D341Med (cell line): Measurements from ENCODE around the gene RAB42.
"Not testable (repeated sequence)": the region's sequence is repeated elsewhere in the genome, so short reads cannot be mapped to it uniquely, and the experiment has no call there.

Experiments used
- DNase-seq: peaks from one replicate; pipeline ENCODE4 v3.0.0; 2012; ENCODE audit warnings: low spot score

Gene RAB42

DNA sequence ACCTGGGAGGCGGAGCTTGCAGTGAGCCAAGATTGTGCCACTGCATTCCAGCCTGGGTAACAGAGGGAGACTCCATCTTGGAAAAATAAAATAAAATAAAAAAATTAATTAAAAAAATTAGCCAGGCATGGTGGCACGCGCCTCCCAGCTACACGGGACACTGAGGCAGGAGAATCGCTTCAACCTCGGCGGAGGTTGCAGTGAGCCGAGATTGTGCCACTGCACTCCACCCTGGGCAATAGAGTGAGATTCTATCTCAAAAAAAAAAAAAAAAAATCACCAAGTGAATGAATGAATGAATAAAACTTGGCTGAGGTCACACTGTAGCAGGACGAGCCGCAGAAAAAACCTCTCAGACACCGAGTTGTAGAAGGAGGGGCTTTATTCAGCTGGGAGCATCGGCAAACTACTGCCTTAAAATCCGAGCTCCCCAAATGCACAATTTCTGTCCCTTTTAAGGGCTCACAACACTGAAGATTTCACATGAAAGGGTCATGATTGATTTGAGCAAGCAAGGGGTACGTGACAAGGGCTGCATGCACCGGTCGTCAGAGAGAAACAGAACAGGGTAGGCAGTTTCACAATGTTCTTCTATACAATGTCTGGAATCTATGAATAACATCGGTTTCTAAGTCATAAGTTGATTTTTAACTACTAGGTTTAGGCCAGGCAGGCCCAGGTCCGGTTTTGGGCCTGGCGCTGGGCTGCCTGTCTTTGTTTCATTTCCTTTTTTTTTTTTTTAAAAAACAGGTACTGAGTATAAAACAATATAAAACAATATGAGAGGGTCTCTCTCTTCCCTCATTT is 5.3 kb upstream of the RAB42 start:
- not testable (repeated sequence) for DNase-seq

DNA sequence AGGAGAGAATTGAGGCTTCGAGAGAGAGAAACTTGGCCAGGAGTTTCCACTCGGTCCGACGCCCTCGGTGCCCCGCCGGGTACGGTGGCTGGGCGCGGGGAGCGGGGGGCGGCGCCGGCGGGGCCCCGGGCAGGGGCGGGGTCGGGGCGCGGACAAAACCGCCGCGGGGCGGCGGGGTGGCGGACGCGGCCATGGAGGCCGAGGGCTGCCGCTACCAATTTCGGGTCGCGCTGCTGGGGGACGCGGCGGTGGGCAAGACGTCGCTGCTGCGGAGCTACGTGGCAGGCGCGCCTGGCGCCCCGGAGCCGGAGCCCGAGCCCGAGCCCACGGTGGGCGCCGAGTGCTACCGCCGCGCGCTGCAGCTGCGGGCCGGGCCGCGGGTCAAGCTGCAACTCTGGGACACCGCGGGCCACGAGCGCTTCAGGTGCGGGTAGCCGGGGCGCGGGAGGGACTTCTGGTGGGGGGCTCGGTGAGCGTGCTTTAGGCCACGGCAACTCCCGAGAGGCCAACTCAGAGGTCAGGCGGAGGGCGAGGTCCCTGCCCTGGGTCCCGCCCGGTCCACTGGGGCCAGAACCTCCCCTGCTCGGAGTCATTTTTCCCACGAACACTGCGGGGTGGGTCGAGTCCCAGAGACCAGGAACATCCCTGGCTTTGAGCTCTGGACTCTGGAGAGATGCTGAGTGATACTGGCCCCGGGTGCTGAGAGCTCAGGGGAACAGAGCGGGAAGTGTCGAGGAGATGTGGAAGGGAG is 431 bp downstream of the RAB42 start:
- DNase-seq, result no peak

DNA sequence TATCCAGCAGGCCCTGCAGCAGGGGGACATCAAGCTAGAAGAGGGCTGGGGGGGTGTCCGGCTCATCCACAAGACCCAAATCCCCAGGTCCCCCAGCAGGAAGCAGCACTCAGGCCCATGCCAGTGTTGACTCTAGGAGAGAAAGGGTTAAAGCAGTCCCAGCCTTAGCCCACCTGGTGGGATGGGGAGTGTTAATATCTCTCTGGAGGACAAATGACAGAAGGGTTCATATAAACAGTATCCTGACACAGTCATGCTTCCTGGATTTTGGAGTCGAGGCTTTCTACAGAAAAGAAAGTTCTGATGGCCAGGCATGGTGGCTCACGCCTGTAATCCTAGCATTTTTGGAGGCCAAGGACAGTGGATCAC is 1.9 kb downstream of the RAB42 start:
- not testable (repeated sequence) for DNase-seq

DNA sequence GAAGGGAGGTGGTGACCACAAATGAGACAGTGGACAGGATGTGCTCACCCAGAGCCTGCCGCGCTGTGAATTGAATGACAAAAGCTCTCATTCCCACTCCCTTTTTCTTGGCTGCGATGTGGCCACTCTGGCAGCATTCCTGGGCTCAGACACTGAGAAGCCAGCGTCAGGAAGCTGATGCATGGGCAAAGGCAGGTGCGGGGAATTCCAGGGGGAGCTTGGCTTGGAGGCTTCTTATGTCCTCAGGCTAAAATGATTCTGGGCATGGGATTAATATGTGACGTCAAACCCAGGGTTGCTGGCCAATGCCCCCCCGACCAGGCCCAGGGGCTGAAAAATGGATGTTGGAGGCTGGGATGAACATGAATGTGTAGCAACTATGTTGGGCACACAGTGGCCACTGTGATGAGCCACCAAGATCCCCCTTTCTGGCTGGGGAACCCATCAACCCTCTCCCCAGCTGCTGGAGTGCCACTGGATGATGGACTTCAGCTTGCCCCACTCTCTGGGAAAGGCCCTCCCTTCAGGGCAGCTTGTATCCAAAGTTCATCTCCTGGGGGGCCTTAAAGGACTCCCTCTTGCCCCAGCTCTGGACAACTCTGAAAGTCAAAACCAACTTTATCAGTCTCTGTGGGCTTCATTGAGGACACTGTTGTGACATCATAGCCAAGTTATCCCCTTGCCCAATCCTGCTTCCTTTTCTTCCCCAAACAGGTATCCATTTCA is 2.8 kb downstream of the RAB42 start:
- DNase-seq, result not testable (repeated sequence)

DNA sequence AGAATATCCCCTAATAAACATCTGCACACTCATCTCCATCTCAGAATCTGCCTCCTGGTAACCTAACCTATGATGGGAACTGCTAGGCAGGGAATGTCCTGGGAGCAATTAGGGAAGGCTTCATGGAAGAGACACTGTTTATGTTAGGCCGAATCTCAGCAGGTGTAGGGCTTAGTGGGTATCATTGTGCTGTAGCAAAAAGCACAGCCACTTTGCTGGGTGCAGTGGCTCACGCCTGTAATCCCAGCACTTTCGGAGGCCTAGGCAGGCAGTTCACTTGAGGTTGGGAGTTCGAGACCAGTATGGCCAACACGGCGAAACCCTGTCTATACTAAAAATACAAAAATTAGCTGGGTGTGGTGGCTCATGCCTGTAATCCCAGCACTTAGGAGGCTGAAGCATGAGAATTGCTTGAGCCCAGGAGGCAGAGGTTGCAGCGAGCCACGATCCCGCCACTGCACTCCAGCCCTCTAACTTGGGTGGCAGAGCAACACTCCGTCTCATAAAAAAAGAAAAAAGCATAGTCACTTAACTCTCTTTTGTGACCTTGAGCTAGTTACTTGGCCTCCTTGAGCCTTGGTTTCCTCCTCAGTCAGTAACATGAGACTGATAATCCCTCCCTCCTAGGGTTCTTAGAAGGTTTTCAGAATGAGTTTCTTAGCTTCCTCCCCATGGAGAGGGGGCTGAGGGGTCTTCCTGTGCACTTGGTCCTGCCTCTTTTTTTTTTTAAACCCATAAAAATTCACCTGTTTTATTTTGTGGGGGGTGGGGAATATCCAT is 3.5 kb downstream of the RAB42 start:
- no peak for DNase-seq

DNA sequence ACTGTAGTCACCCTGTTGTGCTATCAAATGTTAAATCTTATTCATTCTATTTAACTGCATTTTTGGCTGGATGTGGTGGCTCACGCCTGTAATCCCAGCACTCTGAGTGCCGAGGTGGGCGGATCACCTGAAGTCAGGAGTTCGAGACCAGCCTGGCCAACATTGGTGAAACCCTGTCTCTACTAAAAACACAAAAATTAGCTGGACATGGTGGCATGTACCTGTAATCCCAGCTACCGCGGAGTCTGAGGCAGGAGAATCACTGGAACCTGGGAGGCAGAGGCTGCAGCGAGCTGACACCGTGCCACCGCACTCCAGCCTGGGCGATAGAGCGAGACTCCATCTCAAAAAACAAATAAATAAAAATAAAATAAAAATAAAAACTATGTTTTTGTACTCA is 4.2 kb downstream of the RAB42 start:
- DNase-seq, result not testable (repeated sequence)

DNA sequence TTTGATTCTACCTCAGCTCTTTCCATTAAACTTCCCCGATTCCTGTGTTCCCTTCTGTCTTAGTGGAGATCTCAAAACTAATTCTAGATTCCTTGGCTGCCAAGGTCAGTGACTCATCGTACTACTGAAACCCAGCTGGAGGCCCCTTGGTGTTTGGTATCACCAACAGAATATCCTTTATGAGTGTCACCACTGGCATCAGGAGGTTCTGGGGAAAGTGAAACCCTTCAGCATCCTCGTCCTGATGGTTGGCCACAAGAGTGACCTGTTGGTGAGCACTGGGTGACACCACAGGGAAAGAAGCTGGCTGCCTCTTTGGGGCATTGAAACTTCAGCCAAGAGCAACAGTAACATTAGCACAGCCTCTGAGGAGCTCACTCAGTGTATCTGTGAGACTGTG is 9.6 kb downstream of the RAB42 start:
- DNase-seq, result no peak

DNA sequence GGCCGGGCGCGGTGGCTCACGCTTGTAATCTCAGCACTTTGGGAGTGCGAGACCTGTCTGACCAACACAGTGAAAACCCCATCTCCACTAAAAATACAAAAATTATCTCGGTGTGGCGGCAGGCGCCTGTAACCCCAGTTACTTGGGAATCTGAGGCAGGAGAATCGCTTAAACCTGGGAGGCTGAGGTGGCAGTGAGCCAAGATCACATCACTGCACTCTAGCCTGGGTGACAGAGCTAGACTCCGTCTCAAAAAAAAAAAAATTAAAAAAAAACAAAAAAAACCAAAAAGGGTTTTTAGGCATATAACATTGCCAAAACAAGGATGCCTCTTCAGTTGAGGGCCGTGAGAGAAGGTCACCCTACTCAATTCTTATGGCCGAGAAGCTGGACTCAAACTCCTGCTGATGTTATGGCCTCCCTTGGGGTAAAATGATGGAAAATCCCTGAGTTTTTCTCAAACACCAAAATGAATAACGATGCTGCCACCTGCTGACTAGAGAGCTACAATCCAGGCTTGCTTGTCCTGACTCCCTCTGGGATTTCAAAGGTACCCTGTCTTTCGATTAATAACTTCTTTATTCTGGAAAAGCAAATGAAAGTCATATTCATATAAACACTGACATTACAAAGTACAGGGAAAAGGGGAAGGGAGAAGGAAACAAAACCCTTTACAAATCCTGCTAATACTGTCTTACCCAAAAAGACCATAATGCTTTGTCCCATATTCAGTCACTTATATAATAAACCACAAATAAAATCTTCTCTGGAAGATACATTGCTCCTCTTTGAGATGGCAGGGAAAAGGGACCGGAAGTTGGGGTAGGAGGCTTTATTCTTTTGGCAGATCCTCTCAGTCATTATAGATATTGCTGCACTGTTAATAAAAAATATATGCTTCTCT is 10.7 kb downstream of the RAB42 start:
- DNase-seq, result peak; percentile 70

DNA sequence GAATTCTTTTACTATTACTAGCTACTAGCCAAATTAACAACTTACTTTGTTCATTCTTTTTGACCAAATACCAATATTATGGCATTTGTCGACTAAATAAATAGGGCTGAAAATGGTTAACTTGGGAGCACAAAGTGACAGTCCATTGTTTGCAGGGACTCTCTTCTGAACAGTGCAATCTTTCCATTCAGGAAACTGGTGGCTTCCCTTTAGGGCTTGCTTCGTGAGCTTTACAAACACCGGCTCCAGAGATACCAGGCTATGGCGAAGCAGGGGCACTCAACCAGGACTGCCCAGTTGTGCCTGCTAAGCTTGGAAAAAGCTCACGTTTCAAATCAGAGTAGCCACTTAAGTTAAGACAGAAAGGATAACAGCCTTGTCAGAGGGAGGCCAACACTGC is 12.3 kb downstream of the RAB42 start:
- no peak for DNase-seq

DNA sequence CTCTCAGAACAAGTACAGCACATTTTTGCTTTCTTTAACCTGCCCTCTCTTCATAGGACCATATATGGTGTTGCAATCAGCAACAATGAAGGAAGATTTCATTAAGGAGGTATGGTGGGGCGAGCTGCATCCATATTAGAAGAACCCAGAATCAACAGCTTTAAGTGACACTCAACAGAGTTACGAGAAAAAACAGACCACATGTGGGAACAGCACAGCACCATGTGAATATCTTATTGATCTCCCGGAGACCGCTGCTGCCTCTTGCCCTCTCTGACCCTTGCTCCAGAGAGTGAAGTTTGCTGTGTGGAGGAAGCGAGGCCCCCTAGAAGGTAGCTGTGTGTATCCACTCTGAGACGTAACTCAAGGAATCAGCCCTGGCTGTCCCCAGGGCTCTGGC is 12.9 kb downstream of the RAB42 start:
- DNase-seq, result no peak

DNA sequence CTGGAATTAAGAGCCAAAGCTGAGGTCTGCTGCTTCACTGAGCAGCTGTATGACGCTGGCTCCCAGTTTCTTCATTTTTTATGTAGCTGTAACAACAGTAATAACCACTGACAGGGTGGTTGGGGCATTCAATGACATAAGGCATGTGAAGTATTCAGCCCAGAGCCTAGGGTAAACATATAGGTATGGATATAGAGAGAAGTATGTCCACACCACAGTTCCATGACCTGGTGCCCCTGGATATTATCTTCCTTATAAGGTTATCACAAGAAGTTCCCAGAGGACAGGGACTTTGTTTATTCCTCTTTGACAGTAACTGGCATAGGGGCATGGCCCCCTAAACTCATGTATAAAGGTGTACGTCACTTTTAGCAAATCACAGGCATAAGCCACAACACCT is 14.7 kb downstream of the RAB42 start:
- DNase-seq, result no peak

DNA sequence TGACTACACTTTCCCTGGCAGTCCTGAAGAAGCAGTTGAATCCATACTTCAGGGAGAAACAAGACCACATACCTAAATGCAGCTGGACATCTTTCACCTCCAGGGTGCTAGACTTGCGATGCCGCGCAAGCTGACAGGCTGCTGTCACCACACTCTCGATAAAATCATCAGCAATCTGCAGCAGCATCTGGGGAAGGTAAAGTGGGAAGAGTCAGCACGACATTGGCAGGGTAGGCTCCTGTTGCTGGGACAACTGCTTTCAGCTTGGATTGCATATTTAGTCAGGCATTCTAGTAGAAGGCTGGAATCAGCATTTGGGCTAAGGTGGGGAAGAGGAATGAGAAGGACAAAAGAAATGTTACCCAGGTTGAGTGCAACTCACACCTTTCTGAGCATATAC is 21.1 kb downstream of the RAB42 start:
- DNase-seq, result no peak

DNA sequence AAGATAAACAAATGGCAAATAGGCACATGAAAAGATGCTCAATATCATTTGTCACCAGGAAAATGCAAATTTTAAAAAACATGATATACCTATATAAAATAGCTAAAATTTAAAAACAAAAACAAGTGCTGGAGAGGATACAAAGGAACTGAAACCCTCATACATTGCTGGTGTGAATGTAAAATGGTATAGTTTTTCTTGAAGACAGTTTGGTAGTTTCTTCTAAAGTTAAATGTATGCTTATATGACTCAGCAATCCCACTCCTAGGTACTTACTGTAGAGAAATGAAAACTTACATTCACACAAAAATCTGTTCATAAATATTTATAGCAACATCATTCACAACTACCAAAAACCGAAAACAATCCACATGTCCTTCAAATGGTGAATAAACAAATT is 39.6 kb downstream of the RAB42 start:
- no peak for DNase-seq

DNA sequence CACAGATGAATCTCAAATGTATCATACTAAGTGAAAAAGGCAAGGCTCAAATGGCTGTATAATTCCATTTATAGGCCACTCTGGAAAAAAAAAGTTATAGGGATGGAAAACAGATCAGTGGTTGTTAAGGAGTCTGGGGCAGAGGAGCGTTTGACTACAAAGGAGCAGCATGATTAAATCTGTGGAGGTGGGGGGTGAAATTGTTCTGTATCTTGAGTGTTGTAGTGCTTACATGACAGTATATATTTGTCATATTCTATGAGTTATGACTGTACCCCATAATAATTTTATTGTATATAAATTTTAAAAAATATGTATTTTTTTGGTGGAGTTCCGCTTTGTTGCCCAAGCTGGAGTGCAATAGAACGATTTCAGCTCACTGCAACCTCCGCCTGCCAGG is 40.5 kb downstream of the RAB42 start:
- no peak for DNase-seq

DNA sequence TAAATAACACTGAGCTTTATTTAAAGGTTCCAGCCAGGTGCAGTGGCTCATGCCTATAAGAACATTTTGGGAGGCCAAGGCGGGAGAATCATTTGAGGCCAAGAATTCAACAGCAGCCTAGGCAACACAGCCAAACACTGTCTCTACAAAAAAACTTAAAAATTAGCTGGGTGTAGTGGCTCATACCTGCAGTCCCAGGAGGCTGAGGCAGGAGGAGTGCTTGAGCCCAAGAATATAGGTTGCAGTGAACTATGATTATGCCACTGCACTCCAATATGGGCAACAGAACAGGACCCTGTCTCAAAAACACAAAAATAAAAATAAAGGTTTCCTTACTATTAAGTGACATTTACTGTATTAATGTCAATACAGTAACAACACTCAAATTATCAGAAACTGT is 48.7 kb downstream of the RAB42 start:
- DNase-seq, result no peak

DNA sequence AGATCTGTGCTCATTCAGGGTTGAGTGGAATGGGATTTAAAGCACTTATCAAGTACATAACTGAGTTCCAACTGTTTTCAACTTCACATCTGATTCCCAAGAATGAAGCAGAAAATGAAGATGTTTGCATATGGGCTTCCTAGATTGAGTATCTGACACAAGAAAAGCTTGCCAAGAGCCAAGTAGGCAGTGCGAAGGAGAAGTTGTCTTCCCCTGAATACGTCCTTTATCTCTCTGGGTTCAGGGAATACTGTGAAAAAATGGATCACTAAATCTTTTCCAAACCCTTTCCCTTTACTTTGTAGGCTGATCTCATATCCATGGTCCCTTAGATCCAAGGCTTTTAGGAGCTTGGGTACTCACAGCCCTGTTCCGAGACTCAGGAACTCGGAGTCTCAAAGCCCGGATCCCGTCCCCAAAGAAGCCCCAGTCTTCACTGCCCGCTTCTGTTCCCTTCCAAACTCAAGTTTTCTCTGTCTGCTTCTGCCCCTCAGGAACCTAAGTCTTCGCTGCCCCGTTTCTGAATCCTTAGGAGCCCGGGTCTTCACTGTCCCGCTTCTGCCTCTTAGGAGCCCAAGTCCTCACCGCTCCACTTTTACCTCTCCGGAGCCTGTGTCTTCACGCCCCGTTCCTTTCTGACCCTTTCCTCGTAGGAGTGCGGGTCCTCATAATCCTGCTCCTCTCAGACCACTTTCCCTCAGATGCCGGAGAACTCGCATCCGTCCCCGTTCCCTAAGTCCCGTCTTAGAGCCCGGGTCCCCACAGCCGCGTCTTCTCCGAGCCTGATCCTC is 50.2 kb downstream of the RAB42 start:
- no peak for DNase-seq

DNA sequence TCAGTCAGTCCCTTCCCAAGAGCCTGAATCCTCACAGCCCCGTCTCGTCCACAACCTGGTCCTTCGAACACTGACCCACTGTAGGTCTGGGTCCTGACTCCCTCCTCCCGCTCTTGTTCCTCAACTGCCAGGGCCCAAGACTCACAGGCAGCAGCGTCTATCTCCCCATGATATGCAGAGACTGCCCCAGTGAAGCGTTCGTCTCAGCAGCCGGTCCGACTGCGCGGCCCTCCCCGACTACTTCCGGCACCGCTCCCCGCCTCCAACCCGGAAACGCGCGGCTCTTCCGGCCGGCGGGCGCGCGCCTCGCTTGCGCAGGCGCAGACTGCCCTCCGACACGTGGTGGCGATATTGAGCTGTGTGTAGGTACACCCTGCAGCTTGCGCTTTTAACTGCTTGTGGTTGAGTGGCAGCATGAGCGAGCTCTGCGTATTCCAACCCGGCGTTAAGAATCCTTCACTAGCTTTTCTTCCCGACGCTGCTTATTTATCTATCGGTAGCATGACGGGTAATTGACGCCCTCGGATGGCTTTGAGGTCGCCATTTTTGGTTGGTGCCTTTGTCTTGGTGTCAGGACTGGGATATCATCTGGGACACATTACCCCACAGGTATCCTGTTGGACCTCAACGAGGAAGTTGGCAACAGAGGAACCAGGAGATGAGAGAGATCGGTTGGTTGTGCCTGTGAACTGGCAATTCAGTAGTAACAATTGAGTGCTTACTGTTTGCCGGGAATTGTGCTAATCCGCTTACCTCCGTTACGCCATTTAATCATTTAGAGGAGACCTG is 51.0 kb downstream of the RAB42 start, which contains the start of gene TAF12:
Gene TAF12 (minus strand): TSS at position 221 of the 789 bp plus-strand sequence. CDS start 20,986 bp downstream, outside the sequence.
- DNase-seq, result peak; percentile 93

DNA sequence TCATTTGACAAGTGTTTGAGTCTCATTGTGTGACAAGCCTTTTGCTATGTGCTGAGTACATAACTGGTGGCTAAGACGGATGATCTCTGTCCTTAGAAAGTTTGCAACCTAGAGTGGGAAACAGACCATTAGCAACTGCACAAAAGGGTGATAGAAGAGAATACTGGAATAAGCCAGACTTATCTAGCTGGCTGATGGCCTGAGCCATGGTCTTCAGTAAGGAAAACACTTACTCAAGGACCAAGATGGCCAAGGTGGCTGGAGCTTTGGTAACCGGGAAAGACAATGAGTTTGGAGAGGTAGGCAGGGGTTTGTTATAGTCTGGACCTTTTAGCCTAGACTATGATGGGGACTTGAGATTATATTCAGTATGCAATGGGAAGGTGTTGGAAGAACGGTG is 52.4 kb downstream of the RAB42 start:
- DNase-seq, result no peak
